NB4 (cell line): ENCODE measurements around the gene CADPS.

Source experiments
- DNase-seq: peaks from one replicate; pipeline ENCODE4 v3.0.0; 2010; ENCODE audit warnings: low read depth
- H3K4me3 ChIP-seq: one replicate; pipeline ENCODE4 v1.5.1; 2011; ENCODE audit warnings: mild to moderate bottlenecking, low read depth, low read length, moderate library complexity
- MYC ChIP-seq: IDR thresholded peaks from 2 replicates; pipeline ENCODE4 v1.6.1; 2011; ENCODE audit warnings: low read depth, low read length
- POLR2A ChIP-seq: IDR thresholded peaks from 2 replicates; pipeline ENCODE4 v1.6.1; 2011; ENCODE audit warnings: mild to moderate bottlenecking; ENCODE audit not compliant: insufficient read length; ENCODE audit errors: extremely low read depth
- TF ChIP-seq, protein P1 (sequence below): IDR thresholded peaks from 2 replicates; pipeline ENCODE4 v1.6.1; 2011; ENCODE audit warnings: low read depth, low read length
- TF ChIP-seq, protein P2 (sequence below): IDR thresholded peaks from one replicate; pipeline ENCODE4 v1.5.1; 2012; ENCODE audit warnings: low read depth, low read length

CADPS gene

DNA sequence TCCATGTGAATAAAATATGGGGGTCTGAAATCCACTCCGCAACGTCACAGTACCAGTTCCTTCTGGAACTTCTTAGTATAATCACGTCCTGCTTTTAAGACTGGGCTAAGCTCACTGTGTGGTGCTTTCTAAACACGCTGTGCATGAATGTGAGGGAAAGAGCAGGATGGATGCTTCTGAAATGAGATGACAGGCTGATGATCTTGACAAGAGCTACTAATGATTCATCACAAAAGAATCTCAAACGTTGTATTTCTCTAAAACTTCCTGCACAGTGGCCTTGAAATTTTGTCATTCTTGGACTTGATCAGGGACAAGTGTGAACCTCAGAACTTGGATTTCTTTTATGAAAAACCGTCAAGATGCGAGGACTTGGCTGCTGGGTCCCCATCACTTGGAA is 221.4 kb downstream of the CADPS start:
- TF ChIP-seq POLR2A, result no peak
- TF ChIP-seq, protein P1, sequence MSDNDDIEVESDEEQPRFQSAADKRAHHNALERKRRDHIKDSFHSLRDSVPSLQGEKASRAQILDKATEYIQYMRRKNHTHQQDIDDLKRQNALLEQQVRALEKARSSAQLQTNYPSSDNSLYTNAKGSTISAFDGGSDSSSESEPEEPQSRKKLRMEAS, result no peak
- no peak for TF ChIP-seq MYC
- TF ChIP-seq, protein P2, sequence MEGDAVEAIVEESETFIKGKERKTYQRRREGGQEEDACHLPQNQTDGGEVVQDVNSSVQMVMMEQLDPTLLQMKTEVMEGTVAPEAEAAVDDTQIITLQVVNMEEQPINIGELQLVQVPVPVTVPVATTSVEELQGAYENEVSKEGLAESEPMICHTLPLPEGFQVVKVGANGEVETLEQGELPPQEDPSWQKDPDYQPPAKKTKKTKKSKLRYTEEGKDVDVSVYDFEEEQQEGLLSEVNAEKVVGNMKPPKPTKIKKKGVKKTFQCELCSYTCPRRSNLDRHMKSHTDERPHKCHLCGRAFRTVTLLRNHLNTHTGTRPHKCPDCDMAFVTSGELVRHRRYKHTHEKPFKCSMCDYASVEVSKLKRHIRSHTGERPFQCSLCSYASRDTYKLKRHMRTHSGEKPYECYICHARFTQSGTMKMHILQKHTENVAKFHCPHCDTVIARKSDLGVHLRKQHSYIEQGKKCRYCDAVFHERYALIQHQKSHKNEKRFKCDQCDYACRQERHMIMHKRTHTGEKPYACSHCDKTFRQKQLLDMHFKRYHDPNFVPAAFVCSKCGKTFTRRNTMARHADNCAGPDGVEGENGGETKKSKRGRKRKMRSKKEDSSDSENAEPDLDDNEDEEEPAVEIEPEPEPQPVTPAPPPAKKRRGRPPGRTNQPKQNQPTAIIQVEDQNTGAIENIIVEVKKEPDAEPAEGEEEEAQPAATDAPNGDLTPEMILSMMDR, result no peak
- no peak overlapping the region for H3K4me3 ChIP-seq
- DNase-seq, result no peak

DNA sequence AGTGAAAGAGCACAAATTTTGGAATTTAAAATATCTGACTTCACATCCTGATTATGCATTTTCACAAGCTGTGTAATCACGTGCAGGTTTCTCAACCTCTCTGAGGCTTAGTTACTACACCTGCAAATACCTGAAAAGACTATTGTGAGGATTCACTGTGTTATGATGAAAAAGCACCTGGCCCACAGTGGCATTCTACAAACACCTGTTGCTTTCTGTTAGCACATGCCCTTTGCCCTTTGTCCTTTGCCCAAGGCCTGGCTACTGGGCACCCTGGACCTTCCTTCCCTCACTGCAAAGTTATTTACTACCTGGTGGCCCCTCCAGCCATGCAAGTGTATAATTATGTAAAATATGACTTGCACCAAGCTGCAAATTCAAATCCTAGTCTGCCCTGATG is 227.5 kb downstream of the CADPS start:
- no peak overlapping the region for H3K4me3 ChIP-seq
- no peak for DNase-seq
- TF ChIP-seq, protein P2, result no peak
- TF ChIP-seq, protein P1, result no peak
- TF ChIP-seq POLR2A (no peak), MYC (no peak)

DNA sequence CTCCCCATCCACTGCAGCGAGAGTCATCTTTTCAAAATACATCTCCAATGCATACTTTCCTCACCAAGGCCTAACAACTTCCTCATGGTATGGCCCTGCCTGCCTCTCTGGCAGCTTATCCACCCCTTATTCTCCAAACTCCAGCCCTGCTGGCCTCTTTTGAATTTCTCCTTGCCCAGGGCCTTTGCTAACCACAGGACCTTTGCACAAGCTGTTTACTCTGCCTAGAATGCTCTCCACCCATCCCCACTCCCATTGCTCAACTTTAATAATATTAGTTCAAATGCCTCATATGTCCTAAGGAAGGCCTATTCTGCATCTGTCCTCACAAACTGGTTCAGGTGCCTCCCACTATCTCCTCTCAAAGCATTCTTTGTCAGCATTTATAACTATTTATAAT is 230.7 kb downstream of the CADPS start:
- no peak for DNase-seq
- no peak overlapping the region for H3K4me3 ChIP-seq
- TF ChIP-seq, protein P2, result no peak
- no peak for TF ChIP-seq MYC
- no peak for TF ChIP-seq POLR2A
- TF ChIP-seq, protein P1, result no peak

DNA sequence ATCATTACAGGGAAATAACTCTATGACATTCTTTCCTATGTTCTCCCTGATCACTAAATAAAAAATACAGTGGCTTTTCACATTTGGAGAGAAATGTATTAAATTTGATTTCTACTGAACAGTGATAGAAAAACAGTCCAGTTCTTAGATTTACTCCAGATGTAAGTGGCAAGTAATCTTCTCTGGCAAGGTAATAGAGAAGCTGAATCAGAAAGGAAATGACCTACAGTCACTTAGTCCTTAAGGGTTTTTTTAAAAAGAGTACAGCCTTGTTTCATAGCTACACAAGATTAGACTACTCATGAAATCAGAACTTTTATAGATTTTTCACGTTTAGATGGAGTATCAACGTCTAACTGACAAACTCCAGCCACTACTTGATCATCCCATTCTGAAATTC is 236.9 kb downstream of the CADPS start:
- no peak for TF ChIP-seq POLR2A
- no peak for TF ChIP-seq MYC
- TF ChIP-seq, protein P2, result no peak
- TF ChIP-seq, protein P1, result no peak
- DNase-seq, result no peak
- no peak overlapping the region for H3K4me3 ChIP-seq

DNA sequence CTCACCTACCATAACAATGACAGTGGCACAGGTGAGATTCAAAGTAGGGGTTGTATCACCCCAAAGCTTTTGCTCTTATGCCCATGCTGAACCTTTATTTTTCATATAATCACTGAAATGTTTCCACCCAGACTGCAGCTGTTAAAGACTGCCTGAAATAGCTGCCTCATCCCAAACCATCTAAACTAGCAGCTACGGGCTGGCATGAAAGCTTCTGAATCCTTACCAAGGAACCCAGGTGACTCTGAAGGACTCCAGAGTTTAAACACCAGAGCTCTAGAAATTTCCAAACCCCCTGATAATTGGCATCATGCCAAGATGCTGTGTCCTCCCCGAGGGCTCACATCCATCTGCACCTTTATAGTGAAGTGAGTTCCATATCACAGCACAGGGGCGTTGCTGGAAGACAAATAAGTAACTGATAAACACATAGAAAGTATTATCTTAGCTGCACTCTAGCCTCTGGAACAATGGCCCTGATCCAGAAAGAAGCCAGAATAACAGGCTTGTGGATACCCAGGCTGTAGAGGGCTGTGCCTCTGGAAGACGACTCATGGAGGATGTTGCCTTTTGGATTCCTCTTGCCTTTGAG is 238.9 kb downstream of the CADPS start:
- H3K4me3 ChIP-seq, result no peak overlapping the region
- TF ChIP-seq, protein P2, result no peak
- TF ChIP-seq MYC (no peak), POLR2A (no peak)
- TF ChIP-seq, protein P1, result no peak

More for the DNA sequence above, 238.9 kb downstream of the CADPS start:
- no peak for DNase-seq
